ENCODE data around the gene ZNF559.

The ZNF559 gene

DNA sequence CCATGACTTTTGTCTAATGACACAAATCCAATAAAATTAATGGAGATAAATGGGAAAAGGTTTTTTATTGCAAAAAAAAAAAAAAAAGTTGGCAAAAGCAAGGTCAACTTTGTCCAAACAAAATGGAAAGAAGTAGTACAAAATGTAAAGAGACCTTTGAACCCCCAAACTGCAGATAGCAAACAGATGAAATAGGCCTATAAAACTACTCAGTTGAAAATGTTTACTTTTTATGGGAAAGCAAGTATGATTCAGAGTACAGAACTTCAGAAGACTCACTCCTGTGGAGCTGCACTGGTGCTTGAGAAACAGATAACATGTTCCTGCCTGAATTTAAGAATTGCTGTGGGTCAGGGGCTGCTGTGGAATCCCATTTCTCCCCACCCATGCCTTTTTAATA, 29.0 kb downstream of the ZNF559 start:
- no peak for DNase-seq (ENCODE audit: low read depth in 2 of 3, low spot score in 2 of 3)

DNA sequence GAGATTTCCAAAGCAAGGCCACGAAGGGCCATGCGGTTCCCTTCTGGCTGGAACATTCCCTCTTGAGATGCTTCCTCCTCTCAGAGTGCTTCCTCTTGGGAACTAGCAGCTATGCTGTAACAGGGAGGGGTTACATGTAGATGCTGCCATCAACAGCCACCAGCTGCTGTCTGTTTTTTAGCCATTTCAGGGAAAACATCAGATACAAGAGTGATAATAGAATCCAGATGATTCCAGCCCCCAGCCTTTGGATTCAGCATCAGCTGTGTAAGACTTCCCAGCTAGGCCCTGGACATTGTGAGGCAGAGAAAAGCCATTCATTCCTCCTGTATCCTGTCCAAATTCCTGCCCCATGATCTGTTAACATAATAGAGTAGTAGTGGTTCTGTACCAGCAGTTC, 30.7 kb downstream of the ZNF559 start:
- no peak for DNase-seq (ENCODE audit: low read depth in 2 of 3, low spot score in 2 of 3)

DNA sequence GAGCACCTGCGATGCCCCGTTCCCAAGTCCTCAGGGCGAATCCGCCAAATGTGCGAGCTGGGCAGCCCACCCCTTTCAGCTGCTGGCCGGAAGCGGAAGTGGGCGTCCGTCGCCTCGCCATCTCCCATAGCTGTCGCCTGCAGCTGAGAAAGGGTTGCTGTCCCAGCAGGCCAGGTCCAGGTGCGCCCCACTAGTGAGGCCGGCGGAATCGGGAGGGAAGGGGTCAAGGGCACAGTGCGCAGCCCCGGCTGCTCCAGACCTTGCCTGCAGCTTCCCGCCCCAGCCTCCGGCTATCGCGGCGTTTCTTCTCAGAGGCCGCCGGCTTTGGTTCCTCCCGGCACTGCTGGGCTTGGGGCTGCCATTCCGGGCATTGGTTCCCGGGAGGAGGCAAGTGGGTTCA, 38.9 kb downstream of the ZNF559 start, which contains the start of gene ZNF177:
TSS of gene ZNF177 (plus strand) at position 109 of the 400 bp plus-strand sequence. CDS start 15,299 bp downstream, outside the sequence.
- no peak for DNase-seq (ENCODE audit: low read depth in 2 of 3, low spot score in 2 of 3)

DNA sequence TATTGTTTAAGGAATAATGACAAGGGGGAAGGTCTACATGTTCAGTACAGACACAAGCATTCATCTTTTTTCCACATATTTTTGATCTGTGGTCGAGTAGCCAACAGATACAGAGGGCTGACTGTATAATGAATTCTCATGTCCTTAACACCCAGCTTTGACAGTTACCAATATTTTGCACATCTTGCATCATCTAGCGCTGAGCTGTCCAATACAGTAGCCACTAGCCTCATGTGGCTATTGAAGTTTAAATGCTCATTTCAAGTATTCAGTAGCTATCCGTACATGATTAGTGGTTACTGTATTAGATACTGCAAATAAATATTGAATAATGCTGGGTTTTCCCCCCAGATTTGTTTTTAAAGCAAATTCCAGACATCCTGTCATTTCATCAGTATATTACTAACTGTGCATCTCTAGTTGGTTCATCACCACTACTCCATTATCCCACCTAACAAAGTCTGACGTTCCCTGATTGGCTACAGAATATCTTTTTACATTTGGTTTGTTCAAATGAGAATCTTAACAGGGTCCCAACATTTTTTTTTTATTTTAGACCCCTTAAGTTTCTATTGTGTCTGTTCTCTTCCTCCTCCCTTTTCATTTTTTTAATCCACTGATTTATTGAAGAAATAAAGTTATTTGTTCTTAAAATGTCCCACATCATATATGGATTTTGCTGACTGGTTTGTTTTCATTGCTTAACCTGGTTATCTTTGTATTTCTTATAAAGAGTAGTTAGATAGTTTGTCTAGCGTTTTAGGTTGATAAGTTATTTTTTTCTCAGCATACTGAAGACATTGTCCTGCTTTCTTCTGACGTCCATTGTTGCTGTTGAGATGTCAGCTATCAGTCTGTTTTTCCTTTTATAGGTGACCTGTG, 47.0 kb downstream of the ZNF559 start:
- DNase-seq (ENCODE audit: low read depth in 2 of 3, low spot score in 2 of 3), result no peak

DNA sequence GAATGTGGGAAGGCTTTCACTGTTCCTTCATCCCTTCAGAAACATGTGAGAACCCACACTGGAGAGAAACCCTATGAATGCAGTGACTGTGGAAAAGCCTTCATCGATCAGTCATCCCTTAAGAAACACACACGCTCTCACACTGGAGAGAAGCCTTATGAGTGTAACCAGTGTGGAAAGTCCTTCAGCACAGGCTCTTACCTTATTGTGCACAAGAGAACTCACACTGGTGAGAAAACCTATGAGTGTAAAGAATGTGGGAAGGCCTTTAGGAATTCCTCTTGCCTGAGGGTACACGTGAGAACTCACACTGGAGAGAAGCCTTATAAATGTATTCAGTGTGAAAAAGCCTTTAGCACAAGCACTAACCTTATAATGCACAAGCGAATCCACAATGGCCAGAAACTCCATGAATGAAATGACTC, 57.4 kb downstream of the ZNF559 start:
- DNase-seq (ENCODE audit: low read depth in 2 of 3, low spot score in 2 of 3), result no peak

Data from activated CD8-positive, alpha-beta memory T cell treated with anti-CD3 and anti-CD28 coated beads for 48 hours (primary cell).